HG03066 (cell line): Measurements from ENCODE around the gene SPARCL1.

ENCODE experiments used
- ATAC-seq: cut with Tn5 transposase; IDR thresholded peaks from one replicate; pipeline ENCODE4 v1.9.1; 2021; ENCODE audit warnings: low read depth; ENCODE audit not compliant: unreplicated experiment

SPARCL1 gene

GRCh38 chr4:87541956-87542709 is 13.0 kb upstream of the SPARCL1 start:
- no peak for ATAC-seq

- ATAC-seq = no peak
Observed at GRCh38 chr4:87541521-87541920, 12.3 kb upstream of the SPARCL1 start.

GRCh38 chr4:87540146-87541058 is 11.2 kb upstream of the SPARCL1 start:
- no peak for ATAC-seq

GRCh38 chr4:87532907-87533306 is 3.7 kb upstream of the SPARCL1 start:
- ATAC-seq = no peak

- no peak for ATAC-seq
Observed at GRCh38 chr4:87532109-87532508, 2.9 kb upstream of the SPARCL1 start.

- no peak for ATAC-seq
Observed at GRCh38 chr4:87531621-87532020, 2.4 kb upstream of the SPARCL1 start.

- ATAC-seq = no peak
Observed at GRCh38 chr4:87530868-87531267, 1.7 kb upstream of the SPARCL1 start.

GRCh38 chr4:87530229-87530628 is 1.1 kb upstream of the SPARCL1 start:
- no peak for ATAC-seq

- no peak for ATAC-seq
Observed at GRCh38 chr4:87527431-87528220, 1.6 kb downstream of the SPARCL1 start.

GRCh38 chr4:87525636-87526295 is 3.4 kb downstream of the SPARCL1 start:
- ATAC-seq = no peak

- ATAC-seq = no peak
Observed at GRCh38 chr4:87524456-87524855, 4.7 kb downstream of the SPARCL1 start.

GRCh38 chr4:87523307-87523706 is 5.9 kb downstream of the SPARCL1 start:
- ATAC-seq = no peak

- no peak for ATAC-seq
Observed at GRCh38 chr4:87521757-87522374, 7.3 kb downstream of the SPARCL1 start.

- ATAC-seq = no peak
Observed at GRCh38 chr4:87521319-87521718, 7.9 kb downstream of the SPARCL1 start.

- ATAC-seq = no peak
Observed at GRCh38 chr4:87517621-87518020, 11.6 kb downstream of the SPARCL1 start.

- no peak for ATAC-seq
Observed at GRCh38 chr4:87516683-87517082, 12.5 kb downstream of the SPARCL1 start.

GRCh38 chr4:87512400-87512799 is 16.8 kb downstream of the SPARCL1 start:
- ATAC-seq = no peak

- no peak for ATAC-seq
Observed at GRCh38 chr4:87511500-87511899, 17.7 kb downstream of the SPARCL1 start.

GRCh38 chr4:87510747-87511146 is 18.4 kb downstream of the SPARCL1 start:
- ATAC-seq = no peak
